Measurements from ENCODE around the gene PCDH8. TPM values are rescaled to one million over a fixed set of nuclear protein-coding genes. Genes with fewer than 3 reads are reported as not detected.

The PCDH8 gene
- total RNA-seq, 1 experiment from 2014 or later, result 2.1 TPM

GRCh38 chr13:52797176-52797575, 51.3 kb downstream of the PCDH8 start:
- H4K5ac ChIP-seq (ENCODE audit: insufficient read length, low read depth, low read length), result no peak overlapping the region
- H4K91ac ChIP-seq (ENCODE audit: insufficient read length, low read depth, low read length), result no peak overlapping the region
- H3K9ac ChIP-seq (ENCODE audit: extremely low read depth, insufficient read length, low read length), result no peak overlapping the region
- H2AK5ac ChIP-seq (ENCODE audit: insufficient read length, low read length), result no peak overlapping the region
- H3K4ac ChIP-seq (ENCODE audit: low read depth, low read length), result no peak overlapping the region
- H3K4me2 ChIP-seq (ENCODE audit: insufficient read depth, insufficient read length, low read length), result no peak overlapping the region
- no peak overlapping the region for H3K23ac ChIP-seq (ENCODE audit: insufficient read length, low read depth, low read length)
- no peaks in the 10 kb centered on the region; the same call in 1 of the 2 replicates for H3K4me1 ChIP-seq (ENCODE audit: insufficient read depth, low read length)
- no peaks in the 10 kb centered on the region for H3K23me2 ChIP-seq (ENCODE audit: insufficient read length, low read depth, low read length, poor library complexity, severe bottlenecking)
- H3K27me3 ChIP-seq (ENCODE audit: insufficient read depth, low read length), result no peaks in the 10 kb centered on the region
- Mint-ChIP-seq H3K4me3 (no peak overlapping the region), H3K36me3 (ENCODE audit: insufficient read depth in 1 of 3, low read depth in 3 of 3) (no peaks in the 10 kb centered on the region), H3K27me3 (ENCODE audit: low read depth) (peaks cover 2% of the 10 kb centered on the region), H3K27ac (no peak overlapping the region), H3K9me3 (no peaks in the 10 kb centered on the region), H3K4me1 (peaks cover 5 to 8% of the 10 kb centered on the region in 2 experiments; a peak in 2 of 4 replicates)
- H2BK15ac ChIP-seq (ENCODE audit: low read depth, low read length), result no peak overlapping the region
- TF ChIP-seq CTCF (conservative IDR thresholded peaks at IDR 0.05), result no peak
- no peaks in the 10 kb centered on the region for H3K9me3 ChIP-seq (ENCODE audit: control insufficient read depth, low read depth, low read length)
- H2BK120ac ChIP-seq (ENCODE audit: low read depth, low read length, poor library complexity, severe bottlenecking), result no peak overlapping the region
- no peaks in the 10 kb centered on the region for H3K79me1 ChIP-seq (ENCODE audit: insufficient read depth, low read depth, low read length, poor library complexity, severe bottlenecking)
- DNase-seq, result no peak
- no peaks in the 10 kb centered on the region for H4K20me1 ChIP-seq (ENCODE audit: control insufficient read depth, insufficient read depth, insufficient read length)
- H4K8ac ChIP-seq (replicated peaks; ENCODE audit: insufficient read length, low read depth, low read length), result no peak overlapping the region
- no peak overlapping the region for H3K18ac ChIP-seq (ENCODE audit: insufficient read length, low read depth, low read length)
- no peak overlapping the region for H3K56ac ChIP-seq (ENCODE audit: insufficient read length, low read depth, low read length)
- H2BK12ac ChIP-seq (ENCODE audit: insufficient read length, low read depth, low read length), result no peak overlapping the region
- H3T11ph ChIP-seq (ENCODE audit: low read length), result no peak overlapping the region
- no peak overlapping the region for H2AFZ ChIP-seq (ENCODE audit: low read length)
- H3K14ac ChIP-seq (ENCODE audit: insufficient read depth, low read length), result no peak overlapping the region
- no peak overlapping the region for H3K27ac ChIP-seq (ENCODE audit: insufficient read length, low read depth, low read length)
- H3K79me2 ChIP-seq (ENCODE audit: insufficient read depth, low read length), result no peaks in the 10 kb centered on the region
- no peak overlapping the region for H2BK5ac ChIP-seq (ENCODE audit: insufficient read length, low read length)
- H2BK20ac ChIP-seq (ENCODE audit: low read depth, low read length, poor library complexity, severe bottlenecking), result no peak overlapping the region
- no CpG with 5 or more reads among the region's 2 CpGs for WGBS (ENCODE audit: extremely low coverage, insufficient read length, low lambda C conversion rate)
